Ovary (tissue), 9 donors: Measurements from ENCODE around the gene GNAS. TPM values are rescaled to one million over a fixed set of nuclear protein-coding genes. Genes with fewer than 3 reads are reported as not detected.
"Not testable (repeated sequence)": the region's sequence is repeated elsewhere in the genome, so short reads cannot be mapped to it uniquely, and the experiment has no call there.

Source experiments
- DNase-seq, 5 donors: peaks; one replicate each; pipeline ENCODE4 v3.0.0-alpha.2; 2019 to 2020
- H3K27ac ChIP-seq, 2 donors: fragments of 200-600 bp; one replicate each; pipeline versions ENCODE4 v1.5.1 to v1.8.0; 2019 to 2022
- H3K27me3 ChIP-seq: fragments of 200-600 bp; one replicate; pipeline ENCODE4 v1.8.0; 2022
- H3K36me3 ChIP-seq: fragments of 200-600 bp; sonication (generic); one replicate; pipeline ENCODE4 v1.5.1; 2019
- H3K4me1 ChIP-seq: one replicate; pipeline ENCODE4 v1.8.1; 2013; ENCODE audit warnings: mild to moderate bottlenecking, moderate library complexity; ENCODE audit not compliant: insufficient read depth
- H3K4me3 ChIP-seq: fragments of 200-600 bp; sonication (generic); one replicate; pipeline ENCODE4 v1.5.1; 2017
- H3K9me3 ChIP-seq, 2 donors: fragments of 200-600 bp in 1 of 2; sonication (generic) in 1 of 2; one replicate each; pipeline versions ENCODE4 v1.5.1 to v1.8.1; 2013 to 2019; ENCODE audit warnings: mild to moderate bottlenecking in 1 of 2, moderate library complexity in 1 of 2
- CTCF ChIP-seq, 3 donors: fragments of 450-650 bp in 2 of 3; fragments of 200-600 bp in 1 of 3; IDR thresholded peaks; one replicate each; pipeline versions ENCODE4 v1.5.1 to v1.8.0; 2016 to 2022; ENCODE audit warnings: antibody characterized with exemption in 3 of 3, mild to moderate bottlenecking in 1 of 3
- EP300 ChIP-seq: sonication (generic); formaldehyde crosslinking; IDR thresholded peaks from one replicate; pipeline ENCODE4 v1.6.1; 2017; ENCODE audit warnings: antibody characterized with exemption
- POLR2A ChIP-seq: fragments of 450-650 bp; IDR thresholded peaks from one replicate; pipeline ENCODE4 v1.6.1; 2017; ENCODE audit warnings: antibody characterized with exemption, mild to moderate bottlenecking, moderate library complexity
- WGBS, 3 donors: extraction: QIAGEN DNeasy Blood & Tissue Kit in 1 of 3; methylation state at CpG; one replicate each; pipeline versions ENCODE4 v1.1.5 to v1.1.7; 2013 to 2017; 5-methylcytosine and 5-hydroxymethylcytosine counted together
- intact Hi-C, 4 donors: fragments of 100-400 bp; cut with DNase I; formaldehyde crosslinking; loops; one replicate each; pipeline versions ENCODE4 v1.11.0 to v1.15.1; 2022 to 2023
- polyA plus RNA-seq, 2 donors: library from polyadenylated mRNA; stranded (reverse); fragments of 200-250 nt in 1 of 2; fragments of 350-450 nt in 1 of 2; fragmentation: Illumina TruSeq in 1 of 2; extraction: RNeasy Lipid Tissue Mini Kit (QIAGEN cat#74804) in 1 of 2; gene quantifications; one replicate each; pipeline ENCODE4 v1.2.3, GENCODE V29; 2013 to 2014
- total RNA-seq, 7 donors: library from RNA; depleted of rRNA in 2 of 7; stranded (reverse); fragments of >200 nt in 2 of 7; fragmentation: NEBNext Ultra II Directional in 3 of 7; extraction: Animal tissue kit (Norgen Biotek cat#: 25700) in 3 of 7; gene quantifications; one replicate each; pipeline versions ENCODE4 v1.1.0 to v1.2.4, GENCODE V29; 2016 to 2023
- donor health status: DM: no; HTN: no; CAD: no; lungs with moderate emphysema.
- donor health status: DM: no; HTN: no; CAD: no.
- donor health status: Bipolar disorder and iron deficiency.
- donor health status: DM: yes; HTN: yes; CAD: no.
- donor health status: DM: no; HTN: no; CAD: no.
- donor health status: DM: yes; HTN: yes; CAD: no.

Gene GNAS
- total and polyA plus RNA-seq, 9 donors = 330 to 1,311 (median 731) TPM

- no peaks in the 10 kb centered on the region for H3K27me3 ChIP-seq
- H3K4me3 ChIP-seq = no peak overlapping the region
- H3K9me3 ChIP-seq = no peaks in the 10 kb centered on the region
- intact Hi-C loops = no loop called here
- H3K4me1 ChIP-seq = no peaks in the 10 kb centered on the region
- WGBS, 3 donors = 21 to 45% (median 42%) methylated on average over 4 of the region's 4 CpGs
- no peak overlapping the region for H3K27ac ChIP-seq
- H3K36me3 ChIP-seq = no peaks in the 10 kb centered on the region
- DNase-seq = no peak
- TF ChIP-seq EP300 = no peak
- no peak for TF ChIP-seq CTCF (IDR thresholded peaks at IDR 0.05)
- no peak for TF ChIP-seq POLR2A
Measured at GRCh38 chr20:58942549-58942948, 90.0 kb downstream of the GNAS start.

- WGBS, 3 donors = 54 to 63% (median 57%) methylated on average over 5 of the region's 5 CpGs
- Histone ChIP-seq H3K27ac (no peak overlapping the region), H3K36me3 (no peaks in the 10 kb centered on the region), H3K4me3 (no peak overlapping the region), H3K9me3 (no peaks in the 10 kb centered on the region), H3K4me1 (no peaks in the 10 kb centered on the region), H3K27me3 (no peaks in the 10 kb centered on the region)
- intact Hi-C loops = no loop called here
- TF ChIP-seq CTCF (IDR thresholded peaks at IDR 0.05) (no peak), POLR2A (no peak), EP300 (no peak)
- no peak for DNase-seq
Measured at GRCh38 chr20:58944610-58945009, 92.1 kb downstream of the GNAS start.

GRCh38 chr20:58945965-58946631 lies 93.6 kb downstream of the GNAS start:
- intact Hi-C loops = no loop called here
- H3K27ac ChIP-seq = no peak overlapping the region
- no peaks in the 10 kb centered on the region for H3K9me3 ChIP-seq
- no peak for TF ChIP-seq CTCF (IDR thresholded peaks at IDR 0.05)
- TF ChIP-seq EP300 = no peak
- TF ChIP-seq POLR2A = no peak
- H3K4me1 ChIP-seq = no peaks in the 10 kb centered on the region
- no peaks in the 10 kb centered on the region for H3K27me3 ChIP-seq
- DNase-seq = no peak
- 89 to 91% (median 90%) methylated on average over 10 of the region's 10 CpGs for WGBS, 3 donors
- H3K4me3 ChIP-seq = no peak overlapping the region
- H3K36me3 ChIP-seq = no peaks in the 10 kb centered on the region

- H3K36me3 ChIP-seq, H3K4me1 ChIP-seq, intact Hi-C loops, H3K9me3 ChIP-seq, H3K27me3 ChIP-seq, H3K27ac ChIP-seq, DNase-seq, H3K4me3 ChIP-seq: not testable (repeated sequence)
- WGBS, 3 donors = 77 to 85% (median 81%) methylated on average over 7 of the region's 7 CpGs
Measured at GRCh38 chr20:58947797-58948388, 95.4 kb downstream of the GNAS start.

GRCh38 chr20:58950603-58951002 lies 98.1 kb downstream of the GNAS start:
- WGBS, 3 donors = 78 to 83% (median 81%) methylated on average over 5 of the region's 5 CpGs
- H3K9me3 ChIP-seq = no peaks in the 10 kb centered on the region

More at GRCh38 chr20:58950603-58951002, 98.1 kb downstream of the GNAS start:
- intact Hi-C loops = no loop called here
- no peaks in the 10 kb centered on the region for H3K27me3 ChIP-seq
- H3K4me3 ChIP-seq = no peak overlapping the region
- TF ChIP-seq CTCF (IDR thresholded peaks at IDR 0.05) (no peak), EP300 (no peak), POLR2A (no peak)
- no peaks in the 10 kb centered on the region for H3K36me3 ChIP-seq
- DNase-seq = no peak
- no peaks in the 10 kb centered on the region for H3K4me1 ChIP-seq
- H3K27ac ChIP-seq = no peak overlapping the region
